ENCODE results near the gene DMRT2.

The DMRT2 gene

DNA sequence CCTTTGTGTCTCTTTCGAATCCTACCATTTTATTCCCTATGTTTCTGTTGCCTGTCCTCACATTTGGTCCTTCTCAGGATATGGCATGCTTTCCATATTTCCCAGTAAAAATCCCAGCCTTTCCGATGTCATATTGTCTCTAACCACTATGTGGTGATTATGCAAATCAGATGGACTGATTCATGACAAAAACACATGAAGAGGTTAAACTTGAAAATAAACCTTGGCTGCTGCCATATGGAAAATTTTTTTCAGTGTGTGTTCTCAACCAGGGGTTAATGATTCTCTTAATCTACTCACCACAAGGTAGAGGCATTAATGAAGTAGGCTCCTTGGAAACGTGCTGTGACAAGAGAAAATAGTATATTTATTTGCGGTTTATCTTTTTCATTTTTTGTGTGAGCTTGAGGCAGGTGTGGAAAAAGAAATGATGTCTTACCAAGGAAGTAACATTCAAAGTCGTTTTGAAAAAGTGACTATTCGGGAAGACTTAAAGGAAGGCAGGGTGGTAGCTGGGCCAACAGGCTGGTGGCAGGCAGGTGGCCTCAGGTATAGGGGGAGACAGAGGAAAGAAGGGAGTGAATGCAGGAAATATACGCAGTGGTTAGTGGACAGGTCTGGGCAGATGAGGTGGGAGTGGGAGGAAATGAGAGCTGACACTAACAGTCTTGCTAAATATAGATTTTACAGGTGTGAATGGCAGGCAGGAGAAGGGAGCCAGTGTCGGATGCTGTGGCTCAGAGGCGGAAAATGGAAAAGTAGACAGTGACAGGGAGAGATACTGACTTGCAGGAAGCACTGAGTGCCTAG is 46.2 kb downstream of the DMRT2 start:
- no peak for DNase-seq

GRCh38 chr9:1098551-1098950 is 48.4 kb downstream of the DMRT2 start:
- no peak for DNase-seq

- no peak for DNase-seq
These were observed 50.0 kb downstream of the DMRT2 start for GRCh38 chr9:1100201-1100600.

DNA sequence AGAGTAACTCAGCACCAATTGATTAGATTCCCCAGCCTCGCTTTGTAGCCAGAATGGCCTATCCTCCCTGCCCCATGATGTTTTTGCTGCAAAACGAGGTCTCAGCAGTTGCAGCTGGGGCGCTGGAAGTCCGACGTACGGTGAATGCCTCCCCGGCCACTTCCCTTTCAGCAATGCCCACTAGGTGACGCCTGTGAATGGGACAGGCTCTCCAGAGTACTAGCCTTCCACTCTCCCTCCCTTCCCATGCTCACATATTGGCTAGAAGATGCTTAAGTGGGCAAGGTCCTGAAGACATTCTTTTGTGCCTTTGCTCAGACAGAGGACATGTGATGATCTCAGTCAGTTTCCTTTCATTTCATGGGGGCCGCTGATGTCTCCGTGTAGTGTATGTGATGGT is 50.8 kb downstream of the DMRT2 start:
- no peak for DNase-seq

DNA sequence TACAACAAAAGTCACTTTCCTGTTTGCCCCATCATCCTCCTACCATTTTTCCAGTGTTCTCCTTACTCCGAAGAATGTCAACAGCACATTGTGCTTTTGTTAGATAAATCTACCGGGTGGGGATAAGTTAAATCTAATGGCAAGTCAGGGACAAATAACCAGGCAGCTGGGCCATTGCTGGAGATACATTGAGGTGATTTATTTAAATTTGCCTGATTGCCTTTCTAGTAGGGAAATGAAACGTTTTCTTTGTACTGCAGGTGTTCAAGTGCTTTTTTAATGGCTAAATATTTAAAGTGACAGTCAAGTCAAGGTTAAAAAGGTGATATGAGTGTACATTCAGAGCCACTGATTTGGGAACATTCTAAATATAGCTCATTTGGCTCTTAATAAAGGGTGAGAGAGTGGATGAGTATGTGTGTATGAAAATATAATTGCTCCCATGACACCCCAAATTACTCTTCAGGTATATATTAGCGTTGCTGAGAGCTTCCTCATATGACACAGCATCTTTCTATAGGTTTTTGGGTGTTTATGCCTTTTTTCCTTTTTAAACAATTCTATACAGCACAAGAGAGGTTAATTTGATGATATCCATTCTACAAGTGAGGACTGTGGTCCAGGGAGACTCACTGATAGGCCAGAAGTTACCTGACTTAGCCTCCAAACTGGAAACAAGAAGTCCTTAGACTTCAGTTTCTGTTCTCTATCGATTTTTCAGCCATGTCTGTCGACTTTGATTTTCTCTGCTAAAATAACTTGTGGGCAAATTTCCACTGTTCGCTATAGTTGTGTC is 51.9 kb downstream of the DMRT2 start:
- no peak for DNase-seq

DNA sequence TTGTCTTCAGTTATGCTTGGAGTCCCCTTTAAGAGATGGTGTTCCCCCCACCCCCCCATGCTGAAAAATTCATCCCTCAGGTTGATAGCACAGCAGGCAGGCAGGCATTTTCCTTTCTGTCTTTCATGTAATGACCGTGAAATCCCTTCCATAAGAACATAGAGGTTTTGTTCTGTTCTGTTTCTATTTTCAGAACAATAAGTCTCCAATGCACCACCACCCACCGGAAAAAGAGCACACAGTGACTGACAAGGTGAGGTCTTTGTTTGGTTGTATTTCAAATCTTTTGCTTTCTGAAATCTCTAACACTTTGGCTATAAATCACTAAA is 52.4 kb downstream of the DMRT2 start:
- no peak for DNase-seq
